ENCODE measurements around the gene CST3. TPM values are rescaled to one million over a fixed set of nuclear protein-coding genes. Genes with fewer than 3 reads are reported as not detected.
"Not testable (repeated sequence)": the region's sequence is repeated elsewhere in the genome, so short reads cannot be mapped to it uniquely, and the experiment has no call there.

Gene CST3
- total RNA-seq, 1 donor from 2014 or later: 2,609 TPM

DNA sequence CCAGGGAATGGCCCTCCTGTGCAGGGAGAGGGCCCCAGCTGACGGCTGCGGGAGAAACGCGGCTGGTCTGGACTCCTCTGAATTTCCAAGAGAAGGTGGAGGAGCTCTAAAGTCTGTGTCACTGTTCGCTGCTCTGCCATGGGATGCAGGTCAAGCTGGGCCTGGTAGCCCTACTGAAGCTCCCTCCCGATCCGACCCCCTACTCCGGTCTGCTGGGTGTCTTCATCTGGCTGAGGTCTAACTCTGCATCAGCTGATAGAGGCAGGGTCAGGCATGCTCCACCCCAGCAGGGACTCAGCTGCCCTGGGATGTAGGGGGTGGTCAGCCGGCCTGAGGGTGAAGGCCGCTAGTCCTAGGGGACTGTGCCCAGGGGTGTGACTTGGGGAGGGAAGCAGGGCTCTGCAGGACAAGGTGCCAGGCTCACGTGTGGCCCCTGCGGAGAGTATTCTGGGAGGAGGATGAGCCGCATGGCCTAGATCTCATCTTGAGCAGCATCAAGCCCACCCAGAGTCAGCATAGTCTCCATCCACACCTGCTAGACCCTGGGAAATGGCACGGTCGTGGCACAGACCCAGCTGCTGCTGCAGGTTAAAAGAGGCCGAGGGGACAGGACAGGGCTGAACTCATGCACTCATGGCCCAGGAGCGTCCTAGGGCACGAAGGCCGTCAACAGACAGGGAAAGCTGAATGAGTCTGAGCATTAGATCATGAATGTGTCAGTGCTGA, 1.4 kb downstream of the CST3 start:
- no peak for DNase-seq (ENCODE audit: low spot score in 2 of 2)
- Histone ChIP-seq H3K4me3 (peak overlapping the region; percentile 89 to 94), H3K27ac (peak overlapping the region; percentile 91 to 99), H3K27me3 (no peaks in the 10 kb centered on the region), H3K36me3 (peaks cover 25 to 38% of the 10 kb centered on the region in 2 donors), H3K9me3 (no peaks in the 10 kb centered on the region), H3K4me1 (peaks cover 10 to 22% of the 10 kb centered on the region in 2 donors)
- intact Hi-C loops (cut with DNase I): loop anchor here (2.0 to 10.0 kb wide), 5 partner anchors 30 to 1898 kb away; partner anchors contain the start of genes APMAP, GZF1 and NAPB
- TF ChIP-seq, protein P1, sequence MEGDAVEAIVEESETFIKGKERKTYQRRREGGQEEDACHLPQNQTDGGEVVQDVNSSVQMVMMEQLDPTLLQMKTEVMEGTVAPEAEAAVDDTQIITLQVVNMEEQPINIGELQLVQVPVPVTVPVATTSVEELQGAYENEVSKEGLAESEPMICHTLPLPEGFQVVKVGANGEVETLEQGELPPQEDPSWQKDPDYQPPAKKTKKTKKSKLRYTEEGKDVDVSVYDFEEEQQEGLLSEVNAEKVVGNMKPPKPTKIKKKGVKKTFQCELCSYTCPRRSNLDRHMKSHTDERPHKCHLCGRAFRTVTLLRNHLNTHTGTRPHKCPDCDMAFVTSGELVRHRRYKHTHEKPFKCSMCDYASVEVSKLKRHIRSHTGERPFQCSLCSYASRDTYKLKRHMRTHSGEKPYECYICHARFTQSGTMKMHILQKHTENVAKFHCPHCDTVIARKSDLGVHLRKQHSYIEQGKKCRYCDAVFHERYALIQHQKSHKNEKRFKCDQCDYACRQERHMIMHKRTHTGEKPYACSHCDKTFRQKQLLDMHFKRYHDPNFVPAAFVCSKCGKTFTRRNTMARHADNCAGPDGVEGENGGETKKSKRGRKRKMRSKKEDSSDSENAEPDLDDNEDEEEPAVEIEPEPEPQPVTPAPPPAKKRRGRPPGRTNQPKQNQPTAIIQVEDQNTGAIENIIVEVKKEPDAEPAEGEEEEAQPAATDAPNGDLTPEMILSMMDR (IDR thresholded peaks at IDR 0.05): no peak

DNA sequence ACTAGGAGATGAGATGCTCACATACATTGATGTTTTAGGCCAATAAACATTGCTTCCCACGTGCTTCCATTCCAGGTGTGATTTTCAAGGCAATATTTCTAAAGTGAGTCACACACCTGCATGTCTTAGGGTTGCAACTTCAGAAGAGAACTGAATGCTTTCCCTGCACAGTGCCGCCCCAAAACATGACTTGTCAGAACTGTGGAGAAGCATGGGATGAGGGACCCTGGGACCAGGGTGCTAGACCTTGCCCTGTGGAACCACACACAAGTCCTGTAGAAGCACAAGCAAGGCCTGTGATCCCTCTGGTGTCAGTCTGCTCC, 2.0 kb downstream of the CST3 start:
- H3K27me3 ChIP-seq; H3K9me3 ChIP-seq; DNase-seq (ENCODE audit: low spot score in 2 of 2): not testable (repeated sequence)
- H3K36me3 ChIP-seq: peaks cover 25 to 40% of the 10 kb centered on the region in 2 donors
- intact Hi-C loops (cut with DNase I): loop anchor here (2.0 to 10.0 kb wide), 5 partner anchors 29 to 1899 kb away; partner anchors contain the start of genes APMAP, GZF1 and NAPB
- H3K4me1 ChIP-seq: peaks cover 10 to 22% of the 10 kb centered on the region in 2 donors
- H3K4me3 ChIP-seq: peak overlapping the region; percentile 89 to 94
- H3K27ac ChIP-seq: peak overlapping the region; percentile 13 to 99

DNA sequence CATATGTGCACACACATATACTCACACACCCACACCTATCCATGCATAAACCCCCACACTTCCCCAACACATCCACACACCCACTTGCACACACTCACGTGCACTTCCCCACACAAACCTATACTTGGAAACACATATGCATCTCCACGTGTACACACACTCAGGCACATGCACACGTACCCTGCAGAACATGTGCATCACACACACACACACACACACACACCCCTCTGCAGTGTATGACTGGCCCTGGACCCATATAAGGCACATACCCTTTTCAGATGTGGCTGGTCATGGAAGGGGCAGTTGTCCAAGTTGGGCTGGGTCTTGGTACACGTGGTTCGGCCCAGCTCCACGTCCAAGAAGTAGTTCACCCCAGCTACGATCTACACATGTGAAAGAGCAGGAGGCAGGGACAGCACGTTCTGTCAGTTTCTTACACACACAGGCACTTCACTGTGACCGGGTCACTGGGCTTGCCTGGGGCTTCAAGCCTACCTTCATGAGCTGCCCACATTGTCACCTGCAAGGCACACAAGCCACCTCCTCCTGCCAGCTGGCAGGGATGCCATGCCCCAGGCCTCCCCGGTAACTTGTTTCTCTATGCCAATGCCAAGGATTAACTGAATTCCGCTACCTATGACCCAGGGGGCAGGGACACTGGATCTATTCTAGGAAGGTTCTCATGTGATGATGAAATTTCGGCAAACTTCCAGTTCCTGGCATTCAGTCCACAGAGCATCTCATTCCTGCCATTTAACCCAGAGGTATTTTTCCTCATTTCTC, 2.6 kb downstream of the CST3 start:
- no peaks in the 10 kb centered on the region for H3K27me3 ChIP-seq
- peak overlapping the region; percentile 89 to 94 for H3K4me3 ChIP-seq
- DNase-seq (ENCODE audit: low spot score in 2 of 2): no peak
- H3K36me3 ChIP-seq: peaks cover 25 to 40% of the 10 kb centered on the region in 2 donors
- H3K4me1 ChIP-seq: peaks cover 10 to 22% of the 10 kb centered on the region in 2 donors
- H3K27ac ChIP-seq: peak overlapping the region; percentile 10 to 33
- TF ChIP-seq, protein P1 (IDR thresholded peaks at IDR 0.05): no peak
- no peaks in the 10 kb centered on the region for H3K9me3 ChIP-seq
- intact Hi-C loops (cut with DNase I): loop anchor here (5.0 to 10.0 kb wide), 4 partner anchors 213 to 1900 kb away; partner anchors contain the start of genes APMAP, GZF1 and NAPB

DNA sequence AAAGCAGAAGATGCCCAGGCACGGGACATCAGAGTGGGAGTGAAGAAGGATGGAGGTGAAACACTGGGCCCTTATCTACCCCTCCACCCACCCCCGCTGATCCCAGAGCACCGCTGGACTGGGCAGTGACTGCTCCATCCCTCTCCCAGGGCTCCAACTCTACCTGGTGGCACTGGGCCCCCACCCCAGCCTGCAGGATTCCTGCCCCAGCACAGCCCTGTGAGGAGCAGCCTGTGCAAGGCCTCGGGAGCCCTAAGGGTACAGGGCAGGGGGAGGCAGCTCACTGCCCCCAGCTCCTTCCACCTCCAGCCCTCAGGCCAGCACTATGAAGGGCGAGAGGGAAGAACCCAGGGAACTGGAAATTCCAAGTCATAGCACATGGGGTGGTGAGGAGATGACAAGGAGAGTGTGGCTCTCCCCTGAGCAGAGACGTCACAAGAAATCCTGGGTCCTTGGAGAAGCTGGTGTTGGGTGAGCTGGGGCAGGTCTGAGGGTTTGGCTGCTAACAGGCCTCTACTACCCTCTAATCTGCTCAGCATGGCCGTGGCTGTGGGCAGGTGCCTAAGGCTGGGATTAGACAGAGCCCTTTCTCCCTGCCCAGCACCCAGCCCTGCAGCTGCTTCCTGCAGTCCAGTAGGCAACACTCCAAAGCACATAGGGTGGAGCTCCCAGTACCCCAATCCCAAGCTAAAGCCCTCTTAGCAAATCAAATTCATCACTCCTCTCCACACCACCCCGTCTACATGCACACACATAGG, 3.5 kb downstream of the CST3 start:
- H3K27ac ChIP-seq: peak overlapping the region in 1 of 2 donors; percentile 14
- TF ChIP-seq, protein P1 (IDR thresholded peaks at IDR 0.05): no peak
- DNase-seq (ENCODE audit: low spot score in 2 of 2): no peak
- peaks cover 25 to 40% of the 10 kb centered on the region in 2 donors for H3K36me3 ChIP-seq
- H3K27me3 ChIP-seq: no peaks in the 10 kb centered on the region
- H3K4me3 ChIP-seq: no peak overlapping the region
- no peaks in the 10 kb centered on the region for H3K9me3 ChIP-seq
- intact Hi-C loops (cut with DNase I): loop anchor here (10.0 kb wide), 1 partner anchor 1901 kb away; no protein-coding TSS in a partner anchor
- H3K4me1 ChIP-seq: peaks cover 10 to 22% of the 10 kb centered on the region in 2 donors

DNA sequence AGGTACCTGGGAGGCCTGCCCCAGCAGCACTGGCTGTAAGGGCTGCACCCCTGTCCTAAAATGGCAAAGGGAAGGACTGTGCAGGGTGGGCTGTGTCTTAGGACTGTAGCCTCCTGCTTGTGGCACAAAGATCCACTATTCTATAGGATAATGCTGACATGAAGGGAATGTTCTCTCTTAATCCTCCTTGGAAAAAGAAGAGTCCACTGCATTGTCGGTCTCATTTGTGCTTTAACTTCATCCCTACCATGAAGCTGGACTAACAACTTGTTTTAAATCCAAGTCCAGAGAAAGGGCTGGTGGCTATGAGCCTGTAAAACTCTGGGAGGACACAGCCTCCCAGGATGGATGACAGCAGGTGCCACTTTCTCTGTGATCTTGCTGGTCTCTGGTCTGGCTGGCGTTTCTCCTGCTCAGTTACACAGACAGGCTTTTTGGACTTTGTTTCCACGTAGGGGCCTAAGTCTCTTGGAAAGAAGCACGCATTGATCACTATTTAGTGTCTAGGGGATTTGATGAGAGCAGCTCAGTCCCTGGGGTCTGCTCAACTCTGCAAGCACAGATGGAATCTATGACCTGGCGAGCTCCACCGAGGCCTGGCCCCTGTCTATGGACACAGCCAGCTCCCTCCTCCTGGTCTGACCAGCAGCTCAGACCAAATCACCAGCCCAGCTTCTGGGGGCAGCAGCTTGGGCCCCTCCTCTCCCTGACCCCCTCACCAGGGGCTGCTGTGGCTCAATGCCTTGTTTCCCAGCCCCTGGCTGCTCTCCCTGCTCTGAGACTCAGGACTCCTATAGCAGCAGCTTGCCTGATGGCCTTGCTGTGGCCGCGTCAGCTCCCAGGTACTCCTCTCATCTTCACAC, 4.8 kb downstream of the CST3 start:
- H3K27me3 ChIP-seq: no peaks in the 10 kb centered on the region
- H3K36me3 ChIP-seq: peaks cover 25 to 40% of the 10 kb centered on the region in 2 donors
- intact Hi-C loops (cut with DNase I): loop anchor here (10.0 kb wide), 1 partner anchor 1902 kb away; no protein-coding TSS in a partner anchor
- no peak overlapping the region for H3K27ac ChIP-seq
- no peak for DNase-seq (ENCODE audit: low spot score in 2 of 2)
- H3K9me3 ChIP-seq: no peaks in the 10 kb centered on the region
- TF ChIP-seq, protein P1 (IDR thresholded peaks at IDR 0.05): no peak
- H3K4me1 ChIP-seq: peaks cover 10 to 22% of the 10 kb centered on the region in 2 donors
- no peak overlapping the region for H3K4me3 ChIP-seq
